Activated T-helper 2 cell treated with anti-CD3 and anti-CD28 coated beads, Interferon-gamma antibody, Interleukin-2, Interleukin-4, amounts not matched to agents 10 μg/mL and 5 μg/mL and 100 μg/mL, durations not matched to agents 14 hours and 24 hours and 36 hours (primary cell): ENCODE measurements around the gene AUTS2. TPM values are rescaled to one million over a fixed set of nuclear protein-coding genes. Genes with fewer than 3 reads are reported as not detected.

Source experiments
- DNase-seq: peaks from one replicate; pipeline ENCODE4 v3.0.0; 2021; ENCODE audit warnings: low spot score
- H3K27ac Mint-ChIP-seq: one replicate; pipeline ENCODE4 v1.8.0; 2021; ENCODE audit warnings: mixed read lengths
- H3K27me3 Mint-ChIP-seq: one replicate; pipeline ENCODE4 v1.8.0; 2021; ENCODE audit warnings: low read depth, mixed read lengths
- H3K36me3 Mint-ChIP-seq: one replicate; pipeline ENCODE4 v1.8.0; 2021; ENCODE audit warnings: low read depth, mixed read lengths
- H3K4me1 Mint-ChIP-seq: one replicate; pipeline ENCODE4 v1.8.0; 2021; ENCODE audit warnings: low read depth, mixed read lengths
- H3K4me3 Mint-ChIP-seq: one replicate; pipeline ENCODE4 v1.8.0; 2021; ENCODE audit warnings: low read depth, mild to moderate bottlenecking, moderate library complexity, mixed read lengths
- H3K9me3 Mint-ChIP-seq: one replicate; pipeline ENCODE4 v1.8.0; 2021; ENCODE audit warnings: mixed read lengths
- intact Hi-C: fragments of 100-400 bp; cut with micrococcal nuclease; formaldehyde crosslinking; loops from one replicate; pipeline ENCODE4 v1.15.1; 2023
- total RNA-seq: library from RNA; stranded (reverse); gene quantifications from 2 replicates; pipeline ENCODE4 v1.2.3, GENCODE V29; 2022

The AUTS2 gene
- total RNA-seq, 1 donor from 2014 or later = 1.1 TPM

- DNase-seq = no peak
- Mint-ChIP-seq H3K4me1 (no peaks in the 10 kb centered on the region), H3K9me3 (no peaks in the 10 kb centered on the region), H3K36me3 (no peaks in the 10 kb centered on the region), H3K4me3 (no peak overlapping the region), H3K27ac (no peak overlapping the region), H3K27me3 (no peaks in the 10 kb centered on the region)
- intact Hi-C loops = no loop called here
Measured at GRCh38 chr7:70730451-70731110, 1132.3 kb downstream of the AUTS2 start.

DNA sequence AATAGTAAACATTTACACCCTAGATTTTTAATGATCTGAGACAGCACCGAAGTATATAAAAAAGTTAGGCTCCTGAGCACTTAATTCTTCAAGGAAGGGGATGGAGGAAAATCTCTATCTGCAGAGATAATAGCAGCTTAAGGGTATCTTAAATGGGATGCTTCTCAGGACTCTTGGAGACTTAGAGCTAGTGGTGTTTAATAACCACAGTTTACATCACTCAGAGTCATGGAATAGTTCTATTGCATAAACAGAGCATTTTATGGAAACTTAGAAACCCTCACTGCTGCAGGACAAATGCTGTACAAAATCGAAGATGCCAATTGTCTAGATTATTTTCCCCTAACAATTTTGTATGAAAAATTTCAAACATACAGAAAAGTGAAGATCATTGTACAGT is 1134.8 kb downstream of the AUTS2 start:
- Mint-ChIP-seq H3K27ac (no peak overlapping the region), H3K36me3 (no peaks in the 10 kb centered on the region), H3K4me1 (no peaks in the 10 kb centered on the region), H3K27me3 (no peaks in the 10 kb centered on the region), H3K4me3 (no peak overlapping the region), H3K9me3 (no peaks in the 10 kb centered on the region)
- intact Hi-C loops = no loop called here
- no peak for DNase-seq

DNA sequence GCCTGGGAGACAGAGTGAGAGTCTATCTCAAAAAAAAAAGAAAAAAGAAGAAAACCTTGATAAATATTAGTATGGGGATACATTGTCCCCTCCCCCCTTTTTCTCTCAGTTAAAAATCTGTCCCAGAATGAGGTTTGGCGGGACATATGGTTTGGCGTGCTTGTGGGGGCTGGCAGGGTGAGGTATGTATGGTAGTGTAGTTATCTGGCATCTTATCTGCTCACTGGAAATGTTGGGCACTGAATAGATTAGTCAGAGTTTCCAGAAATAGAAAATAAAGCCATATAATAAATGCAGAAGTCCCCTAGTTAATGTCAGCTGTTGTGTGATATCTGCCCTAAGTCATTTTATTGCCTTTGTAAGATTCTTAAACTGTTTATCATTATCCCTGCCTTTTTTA is 1136.1 kb downstream of the AUTS2 start:
- Mint-ChIP-seq H3K4me1 (no peaks in the 10 kb centered on the region), H3K36me3 (no peaks in the 10 kb centered on the region), H3K4me3 (no peak overlapping the region), H3K27ac (no peak overlapping the region), H3K27me3 (no peaks in the 10 kb centered on the region), H3K9me3 (no peaks in the 10 kb centered on the region)
- intact Hi-C loops = no loop called here
- DNase-seq = no peak

DNA sequence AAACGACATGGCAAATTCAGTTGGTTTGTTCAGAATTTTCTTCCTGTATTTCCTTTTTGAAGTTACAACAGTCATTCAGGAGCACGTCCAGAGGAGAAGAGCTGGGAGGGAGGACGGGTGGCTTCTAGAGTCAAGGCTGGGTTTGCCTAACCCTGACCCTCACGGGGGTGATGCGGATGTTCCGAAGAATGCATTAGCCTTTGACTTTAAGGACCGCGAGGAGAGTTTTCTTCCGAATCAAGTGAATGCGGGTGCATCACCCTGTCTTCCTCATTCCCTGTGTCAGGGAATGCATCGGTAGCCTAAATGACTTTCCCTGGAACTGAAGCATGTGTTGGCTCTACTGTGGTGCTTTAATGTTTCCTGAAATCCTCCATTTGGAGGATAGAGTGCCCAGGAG is 1137.0 kb downstream of the AUTS2 start:
- Mint-ChIP-seq H3K4me3 (no peak overlapping the region), H3K9me3 (no peaks in the 10 kb centered on the region), H3K27me3 (no peaks in the 10 kb centered on the region), H3K27ac (no peak overlapping the region), H3K4me1 (no peaks in the 10 kb centered on the region), H3K36me3 (no peaks in the 10 kb centered on the region)
- intact Hi-C loops = no loop called here
- DNase-seq = no peak

GRCh38 chr7:70736715-70737460 is 1138.6 kb downstream of the AUTS2 start:
- intact Hi-C loops = no loop called here
- no peaks in the 10 kb centered on the region for H3K4me1 Mint-ChIP-seq
- H3K27me3 Mint-ChIP-seq = no peaks in the 10 kb centered on the region
- no peak overlapping the region for H3K4me3 Mint-ChIP-seq
- no peak overlapping the region for H3K27ac Mint-ChIP-seq
- H3K36me3 Mint-ChIP-seq = no peaks in the 10 kb centered on the region
- no peak for DNase-seq
- no peaks in the 10 kb centered on the region for H3K9me3 Mint-ChIP-seq

- Mint-ChIP-seq H3K27ac (no peak overlapping the region), H3K4me1 (no peaks in the 10 kb centered on the region), H3K27me3 (no peaks in the 10 kb centered on the region), H3K9me3 (no peaks in the 10 kb centered on the region), H3K36me3 (no peaks in the 10 kb centered on the region), H3K4me3 (no peak overlapping the region)
- no peak for DNase-seq
- intact Hi-C loops = no loop called here
Measured at GRCh38 chr7:70738151-70738885, 1140.0 kb downstream of the AUTS2 start.

DNA sequence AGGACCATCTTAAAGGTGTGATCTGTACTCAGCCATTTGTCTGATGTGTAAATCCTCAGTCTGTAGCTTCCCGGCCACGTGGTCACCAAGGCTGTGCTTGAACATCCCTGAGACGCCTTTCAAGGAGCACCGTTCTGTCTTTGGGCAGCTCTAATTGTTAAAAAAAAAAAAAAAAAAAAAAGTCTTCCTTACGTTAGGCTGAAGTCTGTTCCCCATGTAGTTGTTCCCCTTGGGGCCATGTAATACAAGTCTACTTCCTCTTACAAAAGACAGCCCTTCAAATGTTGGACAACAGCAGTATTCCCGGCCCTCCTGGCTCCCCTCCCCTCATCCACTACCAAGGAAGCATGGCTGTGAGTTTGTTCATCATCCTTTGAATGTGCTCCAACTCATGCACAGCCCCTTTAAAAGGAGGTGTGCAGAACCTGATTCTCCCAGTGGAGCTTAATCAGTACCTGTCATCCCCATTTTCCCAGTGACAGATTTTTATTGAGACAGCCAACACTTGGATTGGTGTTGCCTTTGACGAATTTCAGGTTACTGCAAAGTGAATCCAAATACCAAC is 1141.5 kb downstream of the AUTS2 start:
- intact Hi-C loops = no loop called here

DNA sequence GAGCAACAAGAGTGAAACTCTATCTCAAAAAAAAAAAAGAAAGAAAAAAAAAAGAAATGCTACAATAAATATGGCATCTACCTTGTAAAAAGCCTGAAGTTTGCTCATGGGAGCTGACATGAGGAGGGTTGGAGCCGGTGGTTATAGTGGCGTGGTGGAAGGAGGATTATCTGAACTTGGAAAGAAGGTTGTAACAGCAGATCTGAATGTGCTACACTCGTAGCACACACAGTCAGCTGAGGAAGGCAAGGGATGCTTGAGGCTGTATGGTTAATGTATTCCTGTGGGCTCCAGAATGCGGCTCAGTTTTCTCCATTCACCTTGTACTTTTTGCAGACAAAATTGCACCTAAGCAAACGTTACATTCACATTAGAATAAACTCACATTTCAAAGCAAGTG is 1143.4 kb downstream of the AUTS2 start:
- Mint-ChIP-seq H3K4me3 (no peak overlapping the region), H3K27me3 (no peaks in the 10 kb centered on the region), H3K4me1 (no peaks in the 10 kb centered on the region), H3K36me3 (no peaks in the 10 kb centered on the region), H3K27ac (no peak overlapping the region), H3K9me3 (no peaks in the 10 kb centered on the region)
- no peak for DNase-seq
- intact Hi-C loops = no loop called here

More for the DNA sequence above, 1141.5 kb downstream of the AUTS2 start:
- no peaks in the 10 kb centered on the region for H3K9me3 Mint-ChIP-seq
- DNase-seq = no peak
- H3K36me3 Mint-ChIP-seq = no peaks in the 10 kb centered on the region
- no peaks in the 10 kb centered on the region for H3K4me1 Mint-ChIP-seq
- H3K27ac Mint-ChIP-seq = no peak overlapping the region
- H3K27me3 Mint-ChIP-seq = no peaks in the 10 kb centered on the region
- H3K4me3 Mint-ChIP-seq = no peak overlapping the region

DNA sequence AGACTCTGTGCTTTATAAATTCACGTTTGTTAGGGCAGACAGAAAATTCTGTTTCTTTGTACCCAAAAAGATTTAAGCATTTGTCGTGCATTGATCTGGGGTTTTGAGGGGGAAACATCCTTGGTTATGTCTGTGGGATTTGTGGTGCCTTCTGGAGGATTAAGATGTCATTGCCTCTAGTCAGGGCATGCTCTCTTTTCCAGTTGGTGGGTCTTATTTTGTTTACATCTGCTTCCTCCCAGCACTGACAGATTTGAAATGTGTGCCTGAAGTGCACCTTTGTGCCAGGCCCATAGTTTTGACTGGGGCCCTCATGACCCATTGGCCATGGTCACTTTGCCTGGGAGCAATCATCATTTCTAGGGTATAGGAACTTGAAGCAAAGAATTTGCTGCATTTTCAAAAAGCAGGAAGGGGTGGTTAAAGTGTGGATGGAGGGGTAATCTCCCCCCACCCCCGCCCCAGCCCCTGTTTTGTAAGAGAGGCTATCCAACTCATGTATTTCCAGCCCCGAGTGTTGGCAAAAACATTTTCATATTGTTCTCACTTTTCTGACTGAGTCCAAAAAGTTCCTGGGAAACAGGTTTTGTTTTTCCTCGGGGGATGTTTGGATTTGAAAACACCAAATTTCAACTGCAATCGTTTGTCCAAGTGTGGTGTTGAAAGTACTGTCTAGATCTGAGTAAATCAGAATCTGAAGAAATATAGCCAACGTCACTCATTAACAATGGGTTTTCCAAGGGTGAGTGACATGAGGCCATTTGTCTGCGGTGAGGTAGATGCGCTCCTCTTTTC is 1145.5 kb downstream of the AUTS2 start:
- Mint-ChIP-seq H3K9me3 (no peaks in the 10 kb centered on the region), H3K4me3 (no peak overlapping the region)

GRCh38 chr7:70744492-70744891 is 1146.2 kb downstream of the AUTS2 start:
- H3K4me3 Mint-ChIP-seq = no peak overlapping the region
- H3K4me1 Mint-ChIP-seq = no peaks in the 10 kb centered on the region
- no peaks in the 10 kb centered on the region for H3K36me3 Mint-ChIP-seq
- H3K9me3 Mint-ChIP-seq = no peaks in the 10 kb centered on the region
- intact Hi-C loops = no loop called here
- no peaks in the 10 kb centered on the region for H3K27me3 Mint-ChIP-seq
- no peak overlapping the region for H3K27ac Mint-ChIP-seq
- no peak for DNase-seq

More for the DNA sequence above, 1145.5 kb downstream of the AUTS2 start:
- no peak for DNase-seq
- Mint-ChIP-seq H3K27me3 (no peaks in the 10 kb centered on the region), H3K36me3 (no peaks in the 10 kb centered on the region), H3K4me1 (no peaks in the 10 kb centered on the region), H3K27ac (no peak overlapping the region)
- intact Hi-C loops = no loop called here

DNA sequence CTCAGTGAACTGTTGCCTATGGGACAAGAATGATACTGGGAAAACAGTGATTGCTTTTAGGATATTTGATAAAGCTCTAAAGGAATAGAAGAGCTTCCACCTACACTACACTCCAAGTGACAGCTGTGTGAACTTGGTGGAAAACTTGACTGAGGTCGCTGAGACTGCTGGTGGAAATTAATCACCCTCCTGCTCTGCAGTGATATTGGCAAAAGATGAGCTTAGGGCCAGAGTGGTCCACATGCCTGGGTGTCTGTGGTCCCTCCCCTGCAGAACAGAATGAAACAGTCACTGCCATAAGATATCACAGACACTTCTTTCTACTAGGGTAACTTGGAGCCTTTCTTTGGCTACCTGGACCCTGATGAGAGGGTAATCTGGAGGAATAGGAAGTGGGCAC is 1151.6 kb downstream of the AUTS2 start:
- no peak for DNase-seq
- Mint-ChIP-seq H3K4me1 (no peaks in the 10 kb centered on the region), H3K27ac (no peak overlapping the region), H3K27me3 (no peaks in the 10 kb centered on the region), H3K4me3 (no peak overlapping the region), H3K9me3 (no peaks in the 10 kb centered on the region), H3K36me3 (no peaks in the 10 kb centered on the region)
- intact Hi-C loops = no loop called here

- Mint-ChIP-seq H3K4me3 (no peak overlapping the region), H3K27me3 (no peaks in the 10 kb centered on the region), H3K36me3 (no peaks in the 10 kb centered on the region), H3K27ac (no peak overlapping the region), H3K9me3 (no peaks in the 10 kb centered on the region), H3K4me1 (no peaks in the 10 kb centered on the region)
- no peak for DNase-seq
- intact Hi-C loops = no loop called here
Measured at GRCh38 chr7:70751895-70752294, 1153.6 kb downstream of the AUTS2 start.
